ENCODE measurements around the gene CCR5.

CCR5 gene

GRCh38 chr3:46411271-46411670 is 40.5 kb downstream of the CCR5 start:
- ChIA-PET CTCF (interaction anchor here (0.9 kb wide), 1 partner anchor 14 kb away, joined by 4 read pairs; no protein-coding TSS in a partner anchor), POLR2A (no interaction called here)

GRCh38 chr3:46412786-46413298 is 42.1 kb downstream of the CCR5 start:
- POLR2A ChIA-PET = no interaction called here
- Histone ChIP-seq H3K4me3 (ENCODE audit: low read depth, low read length) (no peak overlapping the region), H3K9me3 (ENCODE audit: control insufficient read depth, insufficient read depth, low read depth, low read length) (no peaks in the 10 kb centered on the region), H3K27ac (ENCODE audit: extremely low read depth, low read depth, low read length) (no peak overlapping the region), H3K36me3 (ENCODE audit: control insufficient read depth in 2 of 2, insufficient read depth in 1 of 2, low read length in 2 of 2) (no peaks in the 10 kb centered on the region), H3K4me1 (ENCODE audit: control insufficient read depth, insufficient read depth, low read length) (no peaks in the 10 kb centered on the region)
- TF ChIP-seq ZNF701 (tag by site-specific recombination; IDR thresholded peaks at IDR 0.05) (no peak), REPIN1 (tag by site-specific recombination; IDR thresholded peaks at IDR 0.05; ENCODE audit: low read depth) (no peak), SCRT2 (tag by site-specific recombination; IDR thresholded peaks at IDR 0.05) (no peak), SP7 (tag by site-specific recombination; IDR thresholded peaks at IDR 0.05) (no peak), PRDM4 (tag by site-specific recombination; IDR thresholded peaks at IDR 0.05) (no peak), ZEB2 (tag by site-specific recombination; IDR thresholded peaks at IDR 0.05) (no peak), MEIS1 (CRISPR knock-in tag; IDR thresholded peaks at IDR 0.05; ENCODE audit: borderline replicate concordance) (no peak)
- CTCF ChIA-PET = no interaction called here

More at GRCh38 chr3:46411271-46411670, 40.5 kb downstream of the CCR5 start:
- no peaks in the 10 kb centered on the region for H3K9me3 ChIP-seq (ENCODE audit: control insufficient read depth, insufficient read depth, low read depth, low read length)
- H3K27ac ChIP-seq (ENCODE audit: extremely low read depth, low read depth, low read length) = no peak overlapping the region
- no peaks in the 10 kb centered on the region for H3K36me3 ChIP-seq (ENCODE audit: control insufficient read depth in 2 of 2, insufficient read depth in 1 of 2, low read length in 2 of 2)
- TF ChIP-seq ZNF169 (tag by site-specific recombination; IDR thresholded peaks at IDR 0.05) (no peak), ZNF600 (tag by site-specific recombination; IDR thresholded peaks at IDR 0.05) (no peak), ZSCAN5A (tag by site-specific recombination; IDR thresholded peaks at IDR 0.05) (no peak), ZNF558 (tag by site-specific recombination; IDR thresholded peaks at IDR 0.05) (no peak), ZNF146 (tag by site-specific recombination; IDR thresholded peaks at IDR 0.05) (no peak), ZNF548 (tag by site-specific recombination; IDR thresholded peaks at IDR 0.05) (no peak), ZNF239 (tag by site-specific recombination; IDR thresholded peaks at IDR 0.05) (no peak), ZNF26 (tag by site-specific recombination; IDR thresholded peaks at IDR 0.05) (no peak), ZNF610 (tag by site-specific recombination; IDR thresholded peaks at IDR 0.05; ENCODE audit: borderline replicate concordance) (no peak), WT1 (tag by site-specific recombination; IDR thresholded peaks at IDR 0.05) (no peak), KLF10 (tag by site-specific recombination; IDR thresholded peaks at IDR 0.05) (no peak), ZSCAN4 (tag by site-specific recombination; IDR thresholded peaks at IDR 0.05) (no peak), ZNF140 (tag by site-specific recombination; IDR thresholded peaks at IDR 0.05) (no peak), ZNF654 (tag by site-specific recombination; IDR thresholded peaks at IDR 0.05; ENCODE audit: low read depth) (no peak), ZNF629 (tag by site-specific recombination; IDR thresholded peaks at IDR 0.05) (no peak), HOXD13 (CRISPR knock-in tag; IDR thresholded peaks at IDR 0.05; ENCODE audit: borderline replicate concordance) (no peak), ZNF830 (tag by site-specific recombination; IDR thresholded peaks at IDR 0.05; ENCODE audit: low read depth) (no peak)
- no peak overlapping the region for H3K4me3 ChIP-seq (ENCODE audit: low read depth, low read length)
- no peaks in the 10 kb centered on the region for H3K4me1 ChIP-seq (ENCODE audit: control insufficient read depth, insufficient read depth, low read length)
